Psoas muscle (tissue), 8 donors: ENCODE measurements around the gene RUNX3. TPM values are rescaled to one million over a fixed set of nuclear protein-coding genes. Genes with fewer than 3 reads are reported as not detected.

ENCODE experiments used
- ATAC-seq, 4 donors: fragments of 200-7000 bp; cut with Tn5 transposase; one replicate each; pipeline ENCODE4 v1.9.1; 2020; ENCODE audit warnings: moderate library complexity in 3 of 4, mild to moderate bottlenecking in 2 of 4
- DNase-seq, 2 donors: peaks; one replicate each; pipeline ENCODE4 v3.0.0-alpha.2; 2020
- H3K27ac ChIP-seq: fragments of 200-600 bp; one replicate; pipeline ENCODE4 v1.8.0; 2022
- H3K27me3 ChIP-seq, 3 donors: fragments of 200-600 bp in 1 of 3; one replicate each; pipeline versions ENCODE4 v1.6.1 to v1.8.0; 2013 to 2022; ENCODE audit warnings: low read length in 2 of 3, mild to moderate bottlenecking in 2 of 3, moderate library complexity in 1 of 3; ENCODE audit not compliant: insufficient read depth in 3 of 3
- H3K36me3 ChIP-seq, 2 donors: fragments of 200-600 bp in 1 of 2; one replicate each; pipeline versions ENCODE4 v1.6.1 to v1.8.0; 2013 to 2022; ENCODE audit warnings: low read depth in 1 of 2, mild to moderate bottlenecking in 1 of 2, moderate library complexity in 1 of 2; ENCODE audit not compliant: insufficient read depth in 1 of 2
- H3K4me1 ChIP-seq: fragments of 200-600 bp; one replicate; pipeline ENCODE4 v1.8.0; 2022
- H3K4me3 ChIP-seq: fragments of 200-600 bp; one replicate; pipeline ENCODE4 v1.8.0; 2022; ENCODE audit warnings: mild to moderate bottlenecking
- H3K9me3 ChIP-seq: fragments of 200-600 bp; one replicate; pipeline ENCODE4 v1.8.0; 2022
- CTCF ChIP-seq: fragments of 200-600 bp; IDR thresholded peaks from one replicate; pipeline ENCODE4 v1.8.0; 2022; ENCODE audit warnings: antibody characterized with exemption
- WGBS, 3 donors: extraction: QIAGEN DNeasy Blood & Tissue Kit; methylation state at CpG; one replicate each; pipeline versions ENCODE4 v1.1.6 to v1.1.7; 2013; 5-methylcytosine and 5-hydroxymethylcytosine counted together
- intact Hi-C, 2 donors: fragments of 100-400 bp; cut with DNase I; formaldehyde crosslinking; loops; one replicate each; pipeline versions ENCODE4 v1.11.0 to v1.14.2; 2022
- polyA plus RNA-seq, 3 donors: library from polyadenylated mRNA; stranded (reverse); fragments of 200-250 nt; gene quantifications; one replicate each; pipeline ENCODE4 v1.2.3, GENCODE V29; 2013
- total RNA-seq, 4 donors: library from RNA; stranded (reverse); fragmentation: NEBNext Ultra II Directional in 2 of 4; extraction: Animal tissue kit (Norgen Biotek cat#: 25700) in 2 of 4; gene quantifications; one replicate each; pipeline versions ENCODE4 v1.2.1 to v1.2.4, GENCODE V29; 2021 to 2023
- donor health status: healthy with polysubstance abuse.
- donor health status: DM: no; HTN: no; CAD: no; lungs with moderate emphysema.
- donor health status: Bipolar disorder and iron deficiency.
- donor health status: healthy.
- donor health status: DM: yes; HTN: yes; CAD: no.
- donor health status: DM: no; HTN: no; CAD: no.
- donor health status: DM: no; HTN: no; CAD: no.
- donor health status: DM: yes; HTN: yes; CAD: no.

RUNX3 gene
- total and polyA plus RNA-seq, 7 donors, result 0.16 to 0.59 (median 0.28) TPM

GRCh38 chr1:24874611-24875234 lies 55.4 kb downstream of the RUNX3 start:
- 41 to 47% (median 45%) methylated on average over 16 of the region's 16 CpGs for WGBS, 3 donors
- Histone ChIP-seq H3K9me3 (no peaks in the 10 kb centered on the region), H3K36me3 (no peaks in the 10 kb centered on the region), H3K4me1 (no peaks in the 10 kb centered on the region), H3K4me3 (no peak overlapping the region), H3K27me3 (peaks cover 0 to 25% (median 2%) of the 10 kb centered on the region in 3 donors), H3K27ac (no peak overlapping the region)
- no peak for DNase-seq
- TF ChIP-seq CTCF, result no peak
- no peak for ATAC-seq
- intact Hi-C loops, result no loop called here

DNA sequence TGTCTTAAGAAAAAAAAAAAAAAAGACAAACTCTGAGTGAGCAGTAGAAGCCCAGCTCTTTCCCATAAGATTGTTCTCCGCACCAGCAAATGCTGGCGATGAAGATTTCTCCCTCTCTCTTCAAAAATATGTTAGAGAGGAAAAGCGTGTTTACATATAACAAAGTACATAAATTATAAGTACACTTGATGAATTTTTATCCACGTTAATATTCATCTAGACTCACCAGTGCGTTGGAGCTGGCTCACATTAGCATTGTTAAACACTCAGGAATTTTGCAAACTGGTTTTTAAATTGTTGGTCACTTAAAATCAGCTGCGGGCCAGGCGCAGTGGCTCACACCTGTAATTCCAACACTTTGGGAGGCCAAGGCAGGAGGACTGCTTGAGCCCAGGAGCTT lies 56.0 kb downstream of the RUNX3 start:
- Histone ChIP-seq H3K36me3 (no peaks in the 10 kb centered on the region), H3K4me1 (no peaks in the 10 kb centered on the region), H3K9me3 (no peaks in the 10 kb centered on the region), H3K4me3 (no peak overlapping the region), H3K27ac (no peak overlapping the region), H3K27me3 (peaks cover 0 to 25% (median 2%) of the 10 kb centered on the region in 3 donors)
- no peak for TF ChIP-seq CTCF
- ATAC-seq (no peak), DNase-seq (no peak)
- intact Hi-C loops, result no loop called here
- WGBS, 3 donors, result 82 to 90% (median 88%) methylated on average over 7 of the region's 7 CpGs

DNA sequence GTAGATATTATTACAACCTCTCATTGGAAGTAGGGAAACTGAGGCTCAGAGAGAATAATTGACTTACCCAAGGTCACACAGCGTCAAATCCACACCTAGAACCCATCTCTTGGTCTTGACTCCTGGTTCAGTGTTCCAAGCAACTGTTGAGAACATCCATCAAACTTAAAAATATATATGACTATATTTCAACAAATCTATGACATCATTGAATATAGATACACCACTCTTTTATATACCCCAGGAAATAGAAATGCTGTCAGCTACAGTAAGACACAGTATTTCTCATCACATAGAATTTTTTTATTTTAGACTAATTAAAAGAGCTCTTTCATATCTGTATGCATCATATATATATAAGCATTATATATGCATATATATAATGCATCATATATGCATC lies 56.9 kb downstream of the RUNX3 start:
- no peak for ATAC-seq
- no peak for DNase-seq
- Histone ChIP-seq H3K9me3 (no peaks in the 10 kb centered on the region), H3K27ac (no peak overlapping the region), H3K4me3 (no peak overlapping the region), H3K36me3 (no peaks in the 10 kb centered on the region), H3K27me3 (peaks cover 0 to 26% (median 2%) of the 10 kb centered on the region in 3 donors), H3K4me1 (no peaks in the 10 kb centered on the region)
- WGBS, 3 donors, result 71 to 85% (median 78%) methylated on average over 1 of the region's 1 CpG
- no peak for TF ChIP-seq CTCF
- intact Hi-C loops, result no loop called here

GRCh38 chr1:24872061-24872850 lies 57.8 kb downstream of the RUNX3 start:
- H3K27me3 ChIP-seq, result peaks cover 0 to 27% (median 4%) of the 10 kb centered on the region in 3 donors
- DNase-seq, result no peak
- no peaks in the 10 kb centered on the region for H3K36me3 ChIP-seq
- H3K4me1 ChIP-seq, result no peaks in the 10 kb centered on the region
- H3K9me3 ChIP-seq, result no peaks in the 10 kb centered on the region
- intact Hi-C loops, result no loop called here
- no peak overlapping the region for H3K27ac ChIP-seq
- WGBS, 3 donors, result 74 to 79% (median 76%) methylated on average over 19 of the region's 19 CpGs
- H3K4me3 ChIP-seq, result no peak overlapping the region
- TF ChIP-seq CTCF, result no peak
- ATAC-seq, result no peak
